PFSK-1 (cell line): Measurements from ENCODE around the gene PCGF2.

Experiments
- FOXP2 ChIP-seq: optimal IDR thresholded peaks from 2 replicates; pipeline ENCODE3; 2011; ENCODE audit warnings: borderline replicate concordance, control low read depth, inconsistent platforms; ENCODE audit not compliant: insufficient read depth; ENCODE audit errors: extremely low read length, extremely low read depth
- POLR2AphosphoS5 ChIP-seq: IDR thresholded peaks from 2 replicates; pipeline ENCODE4 v1.6.1; 2012; ENCODE audit warnings: low read depth, mild to moderate bottlenecking, control low read depth, low read length, moderate library complexity
- REST ChIP-seq, 2 experiments: IDR thresholded peaks; 2 replicates each; pipeline versions ENCODE4 v1.6.1 to v1.8.0; 2011 to 2012; ENCODE audit warnings: low read depth in 2 of 2, low read length in 2 of 2, control low read depth in 1 of 2, inconsistent platforms in 1 of 2, mild to moderate bottlenecking in 1 of 2, moderate library complexity in 1 of 2; ENCODE audit not compliant: insufficient read depth in 1 of 2
- SIN3A ChIP-seq: IDR thresholded peaks from 2 replicates; pipeline ENCODE4 v1.6.1; 2012; ENCODE audit warnings: mild to moderate bottlenecking, low read length, moderate library complexity, borderline replicate concordance; ENCODE audit not compliant: insufficient read depth
- TAF1 ChIP-seq: IDR thresholded peaks from 2 replicates; pipeline ENCODE4 v1.6.1; 2012; ENCODE audit warnings: low read length, control low read depth, borderline replicate concordance; ENCODE audit not compliant: insufficient read depth

- TF ChIP-seq POLR2AphosphoS5 (no peak), SIN3A (no peak), TAF1 (no peak), REST (IDR thresholded peaks at IDR 0.05; ENCODE audit: insufficient read depth in 1 of 2, low read depth in 2 of 2, low read length in 2 of 2) (no peak), FOXP2 (no peak)
Observed at GRCh38 chr17:38797158-38797490, 49.0 kb upstream of the PCGF2 start.
